GM11168 (cell line): ENCODE results near the gene MRS2.

Source experiments
- in situ Hi-C: fragments of 300-500 bp; cut with MboI; formaldehyde crosslinking; loops from one replicate; pipeline ENCODE4 v1.12.0; 2022; ENCODE audit warnings: low sequenced_read_pairs; ENCODE audit not compliant: unreplicated experiment

MRS2 gene

DNA sequence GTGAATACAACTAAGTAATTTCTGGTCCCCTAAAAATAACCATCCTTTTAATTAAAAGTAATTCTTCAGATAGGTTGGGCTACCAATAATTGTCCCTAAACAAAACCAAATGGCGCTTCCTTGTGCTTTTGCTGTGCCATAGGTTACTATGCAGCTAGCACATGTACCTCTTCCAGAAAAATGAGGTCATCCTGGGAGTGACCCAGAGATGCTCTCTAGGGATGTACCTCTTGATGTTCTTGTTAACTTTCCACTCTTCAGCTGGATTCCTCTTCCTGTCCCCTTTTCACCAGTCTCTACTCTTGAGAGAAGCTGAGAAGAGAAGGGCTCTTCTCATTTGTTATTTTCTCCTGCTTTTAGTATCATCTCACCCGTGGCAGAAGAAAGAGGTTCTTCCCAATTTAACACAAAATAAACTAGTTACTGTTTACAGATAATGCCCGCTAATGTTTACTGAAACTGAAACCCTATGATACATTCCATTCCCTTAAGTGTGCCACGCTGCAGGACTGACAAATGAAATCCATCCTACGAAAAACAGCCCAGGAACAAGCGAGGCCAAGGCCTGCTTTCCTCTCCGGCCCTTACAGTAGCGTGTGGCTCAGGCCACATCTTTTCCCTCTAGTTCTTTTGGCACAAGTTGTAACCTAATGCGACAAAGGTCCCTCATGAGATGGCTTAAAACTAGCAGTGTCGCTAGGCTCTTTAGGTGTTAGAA, 24.2 kb downstream of the MRS2 start:
- in situ Hi-C loops, result no loop called here

DNA sequence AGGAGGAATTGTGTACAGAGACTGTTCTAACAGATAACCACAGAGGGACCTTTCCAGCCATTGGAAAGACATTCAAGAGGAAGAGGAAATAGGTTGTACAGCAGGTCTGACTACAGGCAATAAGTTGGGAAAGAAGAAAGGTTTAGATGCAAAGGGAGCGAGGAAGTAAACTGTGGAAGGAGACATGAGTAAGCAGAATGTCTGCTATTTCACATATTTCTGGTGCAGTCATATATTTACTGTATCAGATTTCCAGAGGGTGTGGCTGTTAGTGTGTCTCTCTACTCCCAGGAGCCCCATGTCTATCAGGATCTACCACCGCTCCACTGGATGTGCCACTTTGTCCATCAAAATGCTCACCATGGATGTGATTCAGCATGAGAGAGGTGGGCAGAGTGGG, 25.9 kb downstream of the MRS2 start:
- in situ Hi-C loops, result no loop called here

DNA sequence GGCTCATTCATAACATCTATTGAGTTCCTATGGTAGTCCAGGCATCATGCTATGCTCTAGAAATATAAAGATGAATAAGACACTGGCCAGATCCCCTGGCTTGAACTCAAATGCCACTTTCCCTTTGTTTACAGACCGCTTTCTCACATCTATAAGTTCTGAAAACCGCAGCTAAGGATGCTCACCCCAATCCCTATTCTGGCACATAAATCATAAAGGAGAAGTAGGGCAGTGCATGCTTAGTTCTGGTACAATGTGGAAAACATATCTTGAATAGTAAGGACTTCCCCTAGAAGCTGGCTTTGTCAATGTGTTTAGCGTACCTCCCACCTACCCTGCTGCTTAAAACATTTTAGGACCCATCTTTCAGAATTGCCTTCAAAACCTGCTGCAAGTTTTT, 26.4 kb downstream of the MRS2 start:
- in situ Hi-C loops, result no loop called here

DNA sequence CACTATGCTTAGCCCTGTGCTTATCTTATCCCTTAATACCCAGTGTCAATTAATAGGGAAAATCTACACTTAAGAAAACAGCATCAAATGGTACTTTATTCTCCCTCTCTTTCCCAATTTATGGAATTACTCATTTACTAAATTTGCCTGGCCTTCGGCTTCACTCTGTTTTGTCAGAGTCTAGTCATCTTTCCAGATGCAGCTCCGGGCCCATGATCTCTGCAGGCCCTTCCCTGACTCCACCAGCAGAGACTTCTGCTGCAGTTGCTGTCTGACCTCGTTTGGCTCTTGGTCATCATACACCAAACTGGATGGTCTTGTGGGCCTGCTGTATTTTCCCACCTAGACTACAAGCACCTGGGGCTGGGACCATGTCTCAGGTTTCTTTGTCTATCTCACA, 27.4 kb downstream of the MRS2 start:
- in situ Hi-C loops, result no loop called here

DNA sequence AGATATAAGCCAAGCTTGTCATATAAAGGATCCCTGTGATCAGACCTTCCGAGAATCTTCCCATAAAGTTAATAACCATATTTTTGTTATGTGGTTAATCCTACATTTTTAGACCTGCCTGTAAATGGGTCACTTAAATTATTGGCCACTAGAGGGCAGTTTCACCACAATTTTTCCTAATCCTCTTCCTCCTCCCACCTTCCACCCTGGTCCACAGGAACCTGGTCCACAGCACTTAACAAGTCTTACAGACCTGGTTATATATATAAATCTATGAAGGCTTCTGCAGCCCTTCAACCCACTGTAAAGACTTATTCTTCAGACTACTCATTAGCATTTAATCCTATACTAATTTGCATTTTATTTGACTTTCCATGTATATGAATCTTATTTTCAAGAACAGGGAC, 28.3 kb downstream of the MRS2 start:
- in situ Hi-C loops, result no loop called here

DNA sequence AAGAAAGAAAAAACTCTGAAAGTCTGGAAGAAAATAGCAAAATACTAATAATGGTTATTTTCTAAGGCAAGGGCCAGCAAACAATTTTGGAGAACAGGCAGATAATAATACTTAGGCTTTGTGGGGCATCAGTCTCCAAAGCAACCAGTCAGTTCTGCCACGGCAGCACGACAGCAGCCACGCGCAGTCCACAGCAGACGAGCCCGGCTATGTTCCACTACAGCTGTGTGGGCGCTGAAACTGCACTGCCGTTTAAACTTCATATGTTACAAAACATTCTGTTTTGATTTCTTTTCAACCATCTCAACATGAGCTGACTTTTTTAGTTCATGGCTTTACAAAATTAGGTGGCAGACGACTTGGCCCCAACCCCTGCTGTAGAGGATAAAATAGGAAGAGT, 29.9 kb downstream of the MRS2 start:
- in situ Hi-C loops, result no loop called here

DNA sequence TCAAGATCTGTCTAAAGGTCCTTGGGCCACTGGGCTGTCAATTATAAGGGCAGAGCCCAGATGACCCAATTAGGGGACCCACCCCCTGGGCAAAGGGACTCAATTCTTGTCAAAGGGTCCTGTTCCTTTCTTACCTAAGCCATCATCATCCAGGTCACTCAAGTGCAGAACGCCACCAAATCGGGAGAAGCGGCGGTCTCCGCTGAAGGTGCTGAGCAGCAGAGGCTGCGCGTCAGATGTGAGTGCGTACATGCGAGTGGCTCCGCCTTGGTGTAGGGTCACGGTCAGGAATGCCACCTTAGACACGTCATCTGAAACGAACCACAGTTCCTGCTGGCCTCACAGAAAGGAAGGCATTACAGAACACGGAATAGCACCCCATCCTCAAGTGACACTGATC, 34.2 kb downstream of the MRS2 start:
- in situ Hi-C loops, result no loop called here

DNA sequence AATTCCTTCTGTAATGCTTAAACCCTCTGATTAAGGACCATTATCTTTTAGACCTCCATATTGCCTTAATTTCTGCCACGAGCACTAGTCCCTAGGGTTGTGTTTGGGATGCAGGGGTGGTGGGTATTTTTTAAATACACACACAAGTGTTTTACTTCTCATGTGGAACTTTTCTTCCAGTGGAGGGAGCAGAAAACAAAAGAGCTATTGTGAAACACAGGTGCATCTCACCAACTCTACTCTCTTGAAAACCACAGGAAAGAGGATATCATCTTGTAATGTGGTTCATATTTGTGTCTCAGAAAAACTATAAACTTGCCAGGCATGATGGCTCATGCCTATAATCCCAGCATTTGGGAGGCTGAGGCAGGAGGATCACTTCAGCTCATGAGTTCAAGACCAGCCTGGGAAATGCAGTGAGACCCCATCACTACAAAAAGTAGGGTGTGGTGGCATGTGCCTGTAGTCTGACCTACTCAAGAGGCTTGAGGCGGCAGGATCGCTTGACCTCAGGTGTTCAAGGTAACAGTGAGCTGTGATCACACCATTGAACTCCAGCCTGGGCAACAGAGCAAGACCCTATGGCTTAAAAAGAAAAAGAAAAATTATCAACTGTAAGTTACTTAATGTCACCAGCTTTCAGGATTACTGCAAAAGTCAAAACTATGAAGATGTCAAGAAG, 37.3 kb downstream of the MRS2 start:
- in situ Hi-C loops, result no loop called here

DNA sequence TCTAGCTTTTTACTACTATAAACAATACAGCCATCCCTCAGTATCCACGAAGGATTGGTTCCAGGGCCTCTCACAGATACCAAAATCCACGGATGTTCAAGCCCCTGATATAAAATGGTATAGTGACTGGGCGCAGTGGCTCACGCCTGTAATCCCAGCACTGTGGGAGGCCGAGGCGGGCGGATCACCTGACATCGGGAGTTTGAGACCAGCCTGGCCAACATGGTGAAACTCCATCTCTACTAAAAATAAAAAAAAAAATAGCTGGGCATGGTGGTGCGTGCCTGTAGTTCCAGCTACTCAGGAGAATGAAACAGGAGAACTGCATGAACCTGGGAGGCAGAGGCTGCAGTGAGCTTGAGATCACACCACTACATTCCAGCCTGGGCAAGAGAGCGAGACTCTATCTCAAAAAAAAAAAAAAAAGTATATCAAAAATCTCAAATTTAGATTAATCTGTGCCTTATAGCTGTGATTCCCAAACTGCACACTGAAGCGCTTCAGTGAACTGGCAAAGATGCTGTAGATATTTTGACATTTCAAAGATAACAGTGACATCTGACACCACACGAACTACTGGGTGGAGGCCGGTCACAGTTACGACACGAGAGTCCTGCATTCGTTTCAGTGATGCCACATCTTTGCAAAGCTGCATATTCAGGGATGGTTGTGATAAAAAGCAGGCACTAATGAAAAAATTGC, 38.3 kb downstream of the MRS2 start:
- in situ Hi-C loops, result no loop called here

DNA sequence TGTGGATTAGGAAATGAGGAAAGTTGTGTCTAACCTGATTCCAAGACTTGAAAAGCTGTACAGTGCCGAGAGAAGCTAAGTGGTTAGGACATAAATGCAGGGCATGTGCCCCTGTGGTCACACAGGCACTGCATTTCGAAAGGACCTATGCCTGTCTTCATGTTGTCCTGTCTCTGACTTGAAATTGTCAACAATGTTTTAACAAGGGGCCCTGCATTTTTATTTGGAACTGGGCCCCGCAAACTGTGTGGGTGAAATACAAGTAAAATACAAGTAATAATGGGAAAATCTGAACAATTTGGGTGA, 38.8 kb downstream of the MRS2 start:
- in situ Hi-C loops, result no loop called here

DNA sequence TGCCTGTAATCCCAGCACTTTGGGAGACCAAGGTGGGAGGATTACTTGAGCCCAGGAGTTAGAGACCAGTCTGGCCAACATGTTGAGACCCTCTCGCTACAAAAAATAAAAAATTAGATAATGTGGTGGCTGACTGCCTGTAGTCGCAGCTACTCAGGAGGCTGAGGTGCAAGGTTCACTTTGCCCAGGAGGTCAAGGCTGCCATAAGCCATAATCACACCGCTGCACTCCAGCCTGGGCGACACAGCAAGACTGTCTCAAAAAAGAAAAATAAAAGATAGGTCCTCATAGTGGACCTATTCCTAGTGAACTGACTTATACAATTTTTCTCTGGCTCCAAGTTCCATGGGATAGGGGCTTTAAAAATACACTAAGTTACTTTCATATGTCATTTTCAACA, 41.9 kb downstream of the MRS2 start:
- in situ Hi-C loops, result no loop called here

DNA sequence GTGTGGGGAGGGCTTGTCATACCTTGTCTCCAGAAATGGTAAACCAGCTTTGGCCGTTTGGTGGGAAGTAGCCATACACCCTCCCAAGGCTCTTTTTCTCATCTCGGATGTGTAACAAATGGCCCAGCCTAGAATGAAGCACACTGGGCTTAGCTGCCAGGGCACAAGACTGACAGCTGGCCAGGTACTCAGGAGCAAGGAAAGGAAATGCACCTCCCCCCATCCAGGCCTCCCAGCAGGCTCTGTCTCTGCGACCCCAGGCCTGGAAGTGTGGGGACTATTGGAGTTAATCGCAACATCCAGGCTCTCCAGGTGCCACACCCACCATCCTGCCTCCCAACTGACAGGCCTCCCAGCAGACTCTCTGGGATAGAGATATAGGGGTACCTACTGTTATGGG, 43.0 kb downstream of the MRS2 start:
- in situ Hi-C loops, result no loop called here

DNA sequence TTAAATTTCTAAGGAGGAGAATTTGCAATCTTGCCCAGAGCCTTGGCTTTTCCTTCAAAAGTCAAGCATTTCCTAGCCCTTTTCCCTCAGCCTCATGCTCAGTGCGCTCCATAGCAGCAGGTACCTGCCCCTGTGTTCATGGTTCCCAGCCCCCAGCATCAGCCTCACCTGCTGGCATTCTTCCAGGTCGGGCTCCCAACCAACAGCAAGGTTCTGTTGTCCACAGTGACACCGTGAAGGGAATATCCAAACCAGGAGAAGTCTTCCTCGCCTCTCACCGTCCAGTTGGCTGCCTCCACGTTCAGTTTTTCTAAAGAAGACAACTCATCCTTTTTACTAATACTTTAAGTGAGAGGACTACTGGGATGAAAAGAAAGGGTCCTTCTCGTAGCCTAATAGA, 43.9 kb downstream of the MRS2 start:
- in situ Hi-C loops, result no loop called here

DNA sequence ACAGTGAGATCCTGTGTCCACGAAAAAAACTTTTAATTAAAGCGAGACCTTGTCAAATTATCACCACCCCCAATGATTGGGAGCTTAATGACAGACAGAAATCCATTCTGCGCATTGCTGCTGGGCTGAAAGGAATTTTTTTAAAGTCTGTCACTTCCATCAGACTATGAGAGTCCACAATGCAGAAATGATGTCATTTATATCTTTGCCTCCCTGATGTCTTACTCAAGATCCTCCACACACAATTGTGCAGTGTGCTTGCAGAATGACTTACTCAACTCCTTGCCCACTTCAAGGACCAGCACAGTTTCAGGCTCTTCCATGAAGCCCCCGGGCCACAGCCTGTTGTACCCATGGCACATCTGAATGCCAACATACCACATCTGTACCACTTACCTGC, 45.7 kb downstream of the MRS2 start:
- in situ Hi-C loops, result no loop called here

DNA sequence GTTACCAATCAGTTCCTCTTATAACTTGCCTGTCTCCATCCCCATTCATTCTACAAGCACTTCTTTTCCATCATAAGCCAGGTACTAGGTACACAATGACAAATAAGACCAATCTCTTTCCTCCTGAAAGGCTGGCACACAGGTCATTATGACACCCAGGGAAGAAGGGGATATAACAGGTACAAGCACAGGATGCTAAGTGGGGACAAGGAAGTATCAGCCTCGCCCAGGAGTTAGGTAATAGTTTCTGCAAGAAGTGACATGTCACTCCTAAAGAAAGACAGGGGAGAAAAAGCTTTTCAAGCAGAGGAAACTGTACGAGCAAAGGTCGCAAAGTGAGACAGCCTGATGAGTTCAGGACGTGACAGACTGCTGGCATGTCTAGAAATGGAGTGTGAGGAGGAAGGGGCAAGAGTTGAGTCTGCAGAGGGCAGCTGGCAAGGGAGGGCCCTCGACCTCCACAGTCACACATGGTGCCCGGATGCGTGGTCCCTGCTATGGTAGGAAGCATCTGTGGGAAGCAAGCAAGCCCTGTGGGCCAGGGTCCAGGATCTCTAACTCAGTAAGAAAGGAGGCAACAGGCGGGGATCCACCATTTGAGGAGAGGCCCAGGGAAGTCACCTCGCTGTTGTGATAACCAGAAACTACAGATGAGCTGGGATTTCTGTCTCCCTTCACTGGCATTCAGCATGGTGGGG, 46.2 kb downstream of the MRS2 start:
- in situ Hi-C loops, result no loop called here

DNA sequence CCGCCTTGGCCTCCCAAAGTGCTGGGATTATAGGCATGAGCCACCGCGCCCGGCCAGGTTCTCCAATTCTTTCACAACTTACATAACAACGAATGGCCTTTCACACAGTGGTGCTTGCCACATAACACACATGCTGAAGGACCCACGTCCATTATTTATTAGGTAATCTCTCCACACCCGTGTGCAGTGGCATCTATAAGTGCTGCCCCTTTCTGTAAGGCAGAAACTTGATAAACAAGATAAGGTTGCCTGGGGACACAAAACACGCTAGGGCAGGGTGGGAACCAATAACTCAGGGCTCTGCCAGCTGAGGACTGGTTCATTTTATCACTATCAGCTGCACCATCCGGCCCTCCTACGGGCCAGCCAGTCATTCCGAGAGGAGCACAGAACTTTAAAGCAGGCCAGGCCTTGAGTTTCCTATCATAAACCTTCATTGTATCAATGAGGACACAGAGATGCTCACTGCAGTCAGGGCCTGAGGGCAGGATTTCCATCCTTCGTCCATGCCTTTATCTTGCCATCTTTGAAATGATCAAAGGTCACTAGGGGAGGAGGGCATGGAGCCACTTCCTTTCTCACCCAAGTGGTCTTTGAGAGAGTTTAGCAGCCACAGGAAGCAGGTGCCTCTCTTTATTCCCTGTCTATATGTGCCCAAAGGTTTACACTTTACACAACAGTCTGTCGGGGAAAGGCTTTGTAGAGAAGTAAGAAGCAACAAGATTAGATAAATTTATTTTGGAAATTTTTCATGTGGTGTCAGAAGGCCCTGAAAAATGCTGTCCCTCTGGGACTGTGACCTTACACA, 49.0 kb downstream of the MRS2 start:
- in situ Hi-C loops, result no loop called here

DNA sequence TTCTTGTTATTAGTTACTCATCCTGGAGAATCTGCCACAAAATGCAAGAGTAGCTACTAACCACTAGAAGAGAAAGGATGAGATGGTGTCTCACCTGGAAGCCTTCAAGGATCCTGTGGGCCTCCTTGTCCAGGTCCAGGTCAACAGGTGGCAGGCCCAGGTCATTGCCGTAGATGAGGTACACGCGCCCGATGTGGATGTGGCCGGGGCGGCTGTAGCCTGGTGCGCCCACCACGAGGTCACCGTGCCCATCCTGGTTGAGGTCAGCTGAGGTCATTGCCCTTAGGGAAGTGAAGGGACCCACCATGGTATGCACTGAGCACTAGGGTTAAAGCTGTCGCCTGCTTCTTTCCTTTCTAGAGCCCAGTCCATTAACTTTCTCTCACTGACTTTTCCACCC, 51.2 kb downstream of the MRS2 start:
- in situ Hi-C loops, result no loop called here

DNA sequence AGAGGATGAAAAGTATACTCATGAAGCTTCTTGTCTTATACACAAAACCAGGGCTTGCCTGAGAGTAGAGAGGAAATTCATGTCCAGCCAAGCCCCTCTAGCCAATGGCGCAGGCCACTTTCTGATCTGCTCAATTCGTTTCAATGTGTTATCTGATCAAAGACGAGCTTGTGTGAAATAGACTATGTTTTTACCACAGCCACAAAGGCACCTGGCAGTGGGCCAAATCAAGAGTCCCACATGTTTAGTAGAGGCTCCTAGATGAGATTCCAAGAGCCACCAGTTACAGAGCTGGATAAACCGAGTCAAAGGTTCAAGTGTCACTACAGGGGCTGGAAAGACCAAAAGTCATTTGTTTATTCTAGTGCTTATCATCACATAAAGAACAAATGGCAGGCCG, 51.7 kb downstream of the MRS2 start:
- in situ Hi-C loops, result no loop called here

DNA sequence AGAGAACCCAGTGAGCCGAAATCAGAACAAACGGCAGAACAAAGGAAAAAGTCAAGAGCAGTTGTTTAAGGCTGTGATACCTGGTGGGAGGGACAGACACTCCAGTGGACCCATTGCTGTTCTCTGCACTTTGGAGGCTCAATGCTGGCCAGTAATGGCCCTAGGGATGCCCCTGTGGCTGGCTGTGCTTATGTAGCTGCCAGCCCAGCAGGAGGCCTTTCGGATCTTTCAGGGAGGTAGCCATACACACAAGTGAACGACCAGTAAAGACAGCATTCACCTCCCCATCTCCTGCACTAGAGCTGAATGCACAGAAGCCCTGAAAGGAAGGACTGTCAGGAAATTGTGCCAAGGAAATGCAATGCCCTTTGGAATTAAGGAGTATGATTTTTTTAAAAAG, 52.3 kb downstream of the MRS2 start:
- in situ Hi-C loops, result no loop called here

DNA sequence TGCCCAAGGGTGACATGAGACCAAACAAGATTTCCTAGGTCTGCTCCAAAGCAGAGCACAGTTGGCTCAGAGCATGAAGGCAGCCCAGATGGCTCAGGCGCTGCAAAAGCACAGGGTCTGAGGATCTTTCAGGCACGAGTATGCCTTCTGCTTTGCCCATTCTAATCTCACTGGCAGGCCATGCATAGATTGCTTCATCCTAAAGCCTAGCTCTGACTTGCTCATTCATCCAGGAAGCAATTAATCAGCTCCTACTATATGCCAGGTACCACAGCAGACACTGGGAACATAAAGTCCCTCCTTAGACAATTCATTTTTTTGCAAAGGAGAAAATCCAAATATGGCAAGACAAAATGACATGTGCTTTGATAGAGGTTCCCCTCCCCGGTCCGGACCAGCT, 55.4 kb downstream of the MRS2 start:
- in situ Hi-C loops, result no loop called here
